ENCODE data around the gene TNRC18. TPM values are rescaled to one million over a fixed set of nuclear protein-coding genes. Genes with fewer than 3 reads are reported as not detected.
A peak's percentile ranks its signal among the peaks of the same experiment; 100 is the strongest.

The TNRC18 gene
- total RNA-seq, 2 experiments from 2014 or later: 51.9 to 57.2 TPM

- Mint-ChIP-seq H3K27ac (no peak overlapping the region), H3K9me3 (no peaks in the 10 kb centered on the region), H3K4me1 (peaks cover 10% of the 10 kb centered on the region), H3K4me3 (peak overlapping the region; percentile 42), H3K27me3 (peaks cover 77% of the 10 kb centered on the region), H3K36me3 (no peaks in the 10 kb centered on the region)
- ATAC-seq (ENCODE audit: low read depth) (no peak), DNase-seq (peak; percentile 56)
- POLR2A ChIA-PET: interaction anchor here (0.6 kb wide), 1 partner anchor 377 kb away, joined by 3 read pairs; no protein-coding TSS in a partner anchor
Measured at GRCh38 chr7:5420067-5420880, 3.4 kb downstream of the TNRC18 start.

- Mint-ChIP-seq H3K36me3 (no peaks in the 10 kb centered on the region), H3K4me1 (peaks cover 6% of the 10 kb centered on the region), H3K27me3 (peaks cover 77% of the 10 kb centered on the region), H3K9me3 (no peaks in the 10 kb centered on the region), H3K4me3 (peak overlapping the region; percentile 48), H3K27ac (peak overlapping the region; percentile 42)
- ATAC-seq (ENCODE audit: low read depth) (no peak), DNase-seq (peak; percentile 36)
- POLR2A ChIA-PET: interaction anchor here (0.6 kb wide), 1 partner anchor 377 kb away, joined by 3 read pairs; no protein-coding TSS in a partner anchor
Measured at GRCh38 chr7:5419539-5420066, 4.0 kb downstream of the TNRC18 start.

GRCh38 chr7:5418285-5418582 lies 5.4 kb downstream of the TNRC18 start:
- DNase-seq: no peak
- no peaks in the 10 kb centered on the region for H3K36me3 Mint-ChIP-seq
- no peak overlapping the region for H3K4me3 Mint-ChIP-seq
- peaks cover 2% of the 10 kb centered on the region for H3K4me1 Mint-ChIP-seq
- ATAC-seq (ENCODE audit: low read depth): no peak
- H3K27me3 Mint-ChIP-seq: peaks cover 83% of the 10 kb centered on the region
- H3K9me3 Mint-ChIP-seq: no peaks in the 10 kb centered on the region
- H3K27ac Mint-ChIP-seq: no peak overlapping the region
- POLR2A ChIA-PET: no interaction called here

GRCh38 chr7:5417106-5418071 lies 6.2 kb downstream of the TNRC18 start:
- H3K36me3 Mint-ChIP-seq: no peaks in the 10 kb centered on the region

GRCh38 chr7:5414916-5415315 lies 8.7 kb downstream of the TNRC18 start:
- ATAC-seq (ENCODE audit: low read depth): no peak
- Mint-ChIP-seq H3K4me3 (no peak overlapping the region), H3K27ac (no peak overlapping the region), H3K36me3 (no peaks in the 10 kb centered on the region), H3K4me1 (no peaks in the 10 kb centered on the region), H3K27me3 (peaks cover 81% of the 10 kb centered on the region), H3K9me3 (no peaks in the 10 kb centered on the region)
- no peak for DNase-seq
- POLR2A ChIA-PET: no interaction called here

More at GRCh38 chr7:5417106-5418071, 6.2 kb downstream of the TNRC18 start:
- no peak for DNase-seq
- Mint-ChIP-seq H3K27ac (no peak overlapping the region), H3K4me3 (no peak overlapping the region), H3K27me3 (peaks cover 78% of the 10 kb centered on the region), H3K9me3 (no peaks in the 10 kb centered on the region), H3K4me1 (peaks cover 2% of the 10 kb centered on the region)
- no peak for ATAC-seq (ENCODE audit: low read depth)
- POLR2A ChIA-PET: no interaction called here

GRCh38 chr7:5413449-5413786 lies 10.2 kb downstream of the TNRC18 start:
- peaks cover 75% of the 10 kb centered on the region for H3K27me3 Mint-ChIP-seq
- ATAC-seq (ENCODE audit: low read depth): no peak
- H3K36me3 Mint-ChIP-seq: no peaks in the 10 kb centered on the region
- H3K4me1 Mint-ChIP-seq: no peaks in the 10 kb centered on the region
- no peak overlapping the region for H3K4me3 Mint-ChIP-seq
- POLR2A ChIA-PET: no interaction called here
- DNase-seq: no peak
- H3K9me3 Mint-ChIP-seq: no peaks in the 10 kb centered on the region
- no peak overlapping the region for H3K27ac Mint-ChIP-seq

- no peaks in the 10 kb centered on the region for H3K9me3 Mint-ChIP-seq
- DNase-seq (no peak), ATAC-seq (ENCODE audit: low read depth) (no peak)
- POLR2A ChIA-PET: no interaction called here
- no peaks in the 10 kb centered on the region for H3K4me1 Mint-ChIP-seq
- H3K27me3 Mint-ChIP-seq: peaks cover 47% of the 10 kb centered on the region
- no peak overlapping the region for H3K27ac Mint-ChIP-seq
- H3K4me3 Mint-ChIP-seq: no peak overlapping the region
- H3K36me3 Mint-ChIP-seq: no peaks in the 10 kb centered on the region
Measured at GRCh38 chr7:5408777-5409176, 14.9 kb downstream of the TNRC18 start.

- H3K36me3 Mint-ChIP-seq: no peaks in the 10 kb centered on the region
- H3K4me3 Mint-ChIP-seq: no peak overlapping the region
- no peak for DNase-seq
- no peaks in the 10 kb centered on the region for H3K9me3 Mint-ChIP-seq
- H3K27ac Mint-ChIP-seq: no peak overlapping the region
- POLR2A ChIA-PET: interaction anchor here (0.6 to 1.4 kb wide), 2 partner anchors 10 to 362 kb away, joined by 3 to 5 read pairs; partner anchors contain the start of gene RBAK
- H3K27me3 Mint-ChIP-seq: peaks cover 40% of the 10 kb centered on the region
- ATAC-seq (ENCODE audit: low read depth): no peak
- no peaks in the 10 kb centered on the region for H3K4me1 Mint-ChIP-seq
Measured at GRCh38 chr7:5406957-5407945, 16.4 kb downstream of the TNRC18 start.

GRCh38 chr7:5404421-5404826 lies 19.2 kb downstream of the TNRC18 start:
- POLR2A ChIA-PET: interaction anchor here (0.7 kb wide), 1 partner anchor 14 kb away, joined by 3 read pairs; no protein-coding TSS in a partner anchor
- ATAC-seq (ENCODE audit: low read depth): no peak
- H3K4me1 Mint-ChIP-seq: peaks cover 2% of the 10 kb centered on the region
- no peak for DNase-seq
- no peak overlapping the region for H3K4me3 Mint-ChIP-seq
- H3K27ac Mint-ChIP-seq: no peak overlapping the region
- H3K27me3 Mint-ChIP-seq: peaks cover 17% of the 10 kb centered on the region
- H3K36me3 Mint-ChIP-seq: no peaks in the 10 kb centered on the region
- no peaks in the 10 kb centered on the region for H3K9me3 Mint-ChIP-seq

- Mint-ChIP-seq H3K27ac (no peak overlapping the region), H3K9me3 (no peaks in the 10 kb centered on the region), H3K4me3 (no peak overlapping the region), H3K36me3 (no peaks in the 10 kb centered on the region), H3K4me1 (peaks cover 4% of the 10 kb centered on the region), H3K27me3 (peaks cover 13% of the 10 kb centered on the region)
- DNase-seq (no peak), ATAC-seq (ENCODE audit: low read depth) (no peak)
- POLR2A ChIA-PET: no interaction called here
Measured at GRCh38 chr7:5403442-5403841, 20.2 kb downstream of the TNRC18 start.

- ATAC-seq (ENCODE audit: low read depth) (no peak), DNase-seq (no peak)
- Mint-ChIP-seq H3K4me1 (peaks cover 15% of the 10 kb centered on the region), H3K9me3 (no peaks in the 10 kb centered on the region), H3K36me3 (peaks cover 8% of the 10 kb centered on the region), H3K4me3 (peak overlapping the region; percentile 86), H3K27me3 (no peaks in the 10 kb centered on the region), H3K27ac (peak overlapping the region; percentile 95)
- POLR2A ChIA-PET: interaction anchor here (0.6 to 2.6 kb wide), 6 partner anchors 10 to 208 kb away, joined by 3 to 14 read pairs (median 6); partner anchors contain the start of genes TNRC18 and WIPI2
Measured at GRCh38 chr7:5397736-5398135, 25.9 kb downstream of the TNRC18 start.

GRCh38 chr7:5396999-5397663 lies 26.5 kb downstream of the TNRC18 start:
- Mint-ChIP-seq H3K4me1 (peaks cover 15% of the 10 kb centered on the region), H3K9me3 (no peaks in the 10 kb centered on the region), H3K27ac (peak overlapping the region; percentile 95), H3K27me3 (no peaks in the 10 kb centered on the region), H3K36me3 (peaks cover 11% of the 10 kb centered on the region), H3K4me3 (peak overlapping the region; percentile 86)
- ATAC-seq (ENCODE audit: low read depth): peak; percentile 94
- POLR2A ChIA-PET: interaction anchor here (0.5 to 2.6 kb wide), 17 partner anchors 10 to 621 kb away, joined by 3 to 14 read pairs (median 4); partner anchors contain the start of genes AP5Z1, RBAK, TNRC18 and WIPI2
- DNase-seq: peak; percentile 87
